RCC 7860 (cell line): ENCODE results near the gene SF3B2.
"Not testable (repeated sequence)": the region's sequence is repeated elsewhere in the genome, so short reads cannot be mapped to it uniquely, and the experiment has no call there.

Experiments
- DNase-seq: peaks from one replicate; pipeline ENCODE4 v3.0.0-alpha.2; 2015; ENCODE audit warnings: low spot score
- FAIRE-seq: peaks from 2 replicates; lab custom pipeline; 2012; peaks lifted over from hg19 to GRCh38; lab: Jason Lieb, UNC

SF3B2 gene

GRCh38 chr11:66051766-66052663, at the start of gene SF3B2:
Gene SF3B2 (plus strand): TSS chr11:66052364. CDS start chr11:66052385, 21 bp downstream.
- peak; percentile 24 for FAIRE-seq
- DNase-seq, result peak; percentile 96

GRCh38 chr11:66002648-66003225, 49.4 kb upstream of the SF3B2 start:
- FAIRE-seq (no peak), DNase-seq (peak; percentile 5)

- FAIRE-seq (no peak), DNase-seq (no peak)
Measured at GRCh38 chr11:66003291-66003690, 48.9 kb upstream of the SF3B2 start.

GRCh38 chr11:66004186-66004585, 48.0 kb upstream of the SF3B2 start:
- DNase-seq (no peak), FAIRE-seq (no peak)

- DNase-seq, result peak; percentile 16
- no peak for FAIRE-seq
Measured at GRCh38 chr11:66006134-66006890, 45.9 kb upstream of the SF3B2 start.

- no peak for FAIRE-seq
- peak; percentile 62 for DNase-seq
Measured at GRCh38 chr11:66006891-66007176, 45.3 kb upstream of the SF3B2 start.

GRCh38 chr11:66007201-66007634, 44.9 kb upstream of the SF3B2 start:
- no peak for FAIRE-seq
- DNase-seq, result no peak

- no peak for FAIRE-seq
Measured at GRCh38 chr11:66008095-66008467, 44.1 kb upstream of the SF3B2 start.

GRCh38 chr11:66008468-66009101, 43.6 kb upstream of the SF3B2 start:
- peak; percentile 80 for DNase-seq
- peak; percentile 33 for FAIRE-seq

More at GRCh38 chr11:66008095-66008467, 44.1 kb upstream of the SF3B2 start:
- no peak for DNase-seq

GRCh38 chr11:66010036-66010435, 42.1 kb upstream of the SF3B2 start:
- DNase-seq, FAIRE-seq: not testable (repeated sequence)

- peak; percentile 76 for FAIRE-seq
- DNase-seq, result peak; percentile 87
Measured at GRCh38 chr11:66011239-66011784, 40.9 kb upstream of the SF3B2 start.

- no peak for FAIRE-seq
- no peak for DNase-seq
Measured at GRCh38 chr11:66011785-66012303, 40.3 kb upstream of the SF3B2 start, which contains the start of gene CST6. Gene CST6 (plus strand): TSS chr11:66012008. CDS start chr11:66012045, 37 bp downstream.

GRCh38 chr11:66012371-66012945, 39.7 kb upstream of the SF3B2 start:
- DNase-seq (no peak), FAIRE-seq (no peak)

- FAIRE-seq, result no peak
- DNase-seq, result no peak
Measured at GRCh38 chr11:66012946-66013761, 39.0 kb upstream of the SF3B2 start.

- FAIRE-seq (no peak), DNase-seq (no peak)
Measured at GRCh38 chr11:66013762-66014100, 38.4 kb upstream of the SF3B2 start.

- DNase-seq, result peak; percentile 20
- FAIRE-seq, result no peak
Measured at GRCh38 chr11:66014804-66015453, 37.2 kb upstream of the SF3B2 start.

GRCh38 chr11:66015454-66015881, 36.7 kb upstream of the SF3B2 start:
- peak; percentile 90 for DNase-seq

GRCh38 chr11:66015936-66016792, 36.0 kb upstream of the SF3B2 start:
- DNase-seq (no peak), FAIRE-seq (no peak)

More at GRCh38 chr11:66015454-66015881, 36.7 kb upstream of the SF3B2 start:
- peak; percentile 67 for FAIRE-seq
